GM04504 (cell line): Measurements from ENCODE around the gene TAS2R38.
"Not testable (repeated sequence)": the region's sequence is repeated elsewhere in the genome, so short reads cannot be mapped to it uniquely, and the experiment has no call there.

ENCODE experiments used
- DNase-seq: peaks from one replicate; pipeline ENCODE4 v3.0.0-alpha.2; 2012; ENCODE audit warnings: low read depth

TAS2R38 gene

DNA sequence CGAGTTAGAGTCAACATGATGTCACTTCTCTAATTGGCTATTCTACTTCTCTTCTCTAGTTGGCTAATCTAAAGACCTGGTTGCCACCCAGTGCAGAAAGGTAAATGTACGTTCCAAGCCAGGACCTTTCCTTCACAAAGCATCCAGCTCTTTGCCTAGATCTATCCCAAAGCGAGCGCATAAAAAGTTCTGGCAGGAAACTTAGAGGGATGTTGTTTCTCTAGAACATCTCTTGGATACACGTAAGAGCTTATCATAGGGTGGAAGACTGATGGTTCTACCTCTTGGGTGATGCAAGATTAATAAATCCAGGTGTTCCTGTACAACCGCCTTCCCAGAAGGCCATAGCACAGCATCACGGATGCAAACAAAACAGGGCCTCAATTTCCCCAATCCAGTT is at the start of gene TAS2R38:
TSS of gene TAS2R38 (minus strand) at position 101 of the 400 bp plus-strand sequence. CDS start at position 17, 84 bp downstream.
- DNase-seq: no peak

DNA sequence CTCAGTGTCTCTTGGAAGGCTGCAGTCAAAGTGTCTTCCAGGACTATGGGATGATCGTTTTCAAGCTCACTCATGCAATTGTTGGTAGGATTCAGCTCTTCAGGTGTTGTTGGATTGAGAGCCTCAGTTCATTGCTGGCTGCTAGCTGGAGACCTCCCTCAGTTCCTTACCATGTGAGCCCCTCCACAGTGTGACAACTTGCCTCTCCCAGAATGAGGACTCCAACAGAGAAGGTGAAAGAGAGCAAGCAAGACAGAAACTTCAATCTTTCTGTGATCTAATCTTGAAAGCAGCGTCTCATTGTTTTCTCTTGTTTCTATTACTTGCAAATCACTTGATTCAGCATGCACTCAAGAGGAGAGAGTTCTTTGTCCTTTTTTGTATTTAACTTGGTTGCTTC is 44.6 kb upstream of the TAS2R38 start:
- no peak for DNase-seq

DNA sequence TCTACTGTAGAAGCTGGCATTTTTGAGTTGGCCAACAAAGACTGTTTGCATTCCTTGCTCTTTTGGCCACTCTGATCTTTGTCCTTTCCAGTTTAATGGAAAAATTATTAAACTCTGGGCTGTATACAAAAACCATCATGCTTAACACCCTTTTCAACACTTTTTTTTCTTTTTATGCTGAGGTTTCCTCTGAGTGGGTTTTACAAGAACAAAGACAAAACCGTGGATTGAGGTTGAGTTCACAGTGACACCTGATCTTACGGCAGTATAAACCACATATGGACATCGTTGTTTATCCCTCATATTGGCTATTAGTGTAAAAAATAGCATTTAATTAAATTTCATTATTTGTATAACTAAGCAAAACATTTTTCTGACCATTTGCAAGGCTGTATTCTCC is 43.9 kb upstream of the TAS2R38 start:
- no peak for DNase-seq

GRCh38 chr7:142012825-142013511 is 39.4 kb upstream of the TAS2R38 start:
- DNase-seq: no peak

DNA sequence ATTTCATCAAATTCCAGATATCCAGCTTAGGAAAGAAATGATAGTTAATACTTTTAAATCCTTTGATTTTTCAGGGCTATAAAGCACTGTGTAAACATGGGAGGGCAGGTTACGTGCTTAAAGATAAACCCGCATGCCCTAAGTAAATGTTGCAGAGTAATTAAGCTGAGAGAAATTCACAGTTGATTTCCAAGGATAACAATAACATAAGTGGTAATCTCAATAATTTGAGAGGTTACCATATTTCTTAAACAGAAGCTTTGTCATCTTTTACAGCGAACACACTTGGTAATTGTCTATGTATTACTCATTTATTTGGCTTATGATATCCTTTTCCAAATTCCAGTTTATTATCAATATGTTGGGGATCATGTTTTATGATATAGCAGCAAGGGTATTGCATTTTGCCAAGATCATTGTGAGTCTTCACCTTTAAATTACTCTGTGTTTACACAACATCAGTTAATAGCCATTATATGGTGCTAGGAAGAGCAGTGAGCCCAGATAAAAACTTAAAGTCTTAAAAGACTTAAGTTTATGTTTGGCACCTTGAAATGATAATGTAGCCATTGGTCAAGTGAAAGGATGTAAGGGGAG is 37.5 kb upstream of the TAS2R38 start:
- no peak for DNase-seq

- no peak for DNase-seq
These were observed 35.6 kb upstream of the TAS2R38 start for GRCh38 chr7:142009187-142009586.

DNA sequence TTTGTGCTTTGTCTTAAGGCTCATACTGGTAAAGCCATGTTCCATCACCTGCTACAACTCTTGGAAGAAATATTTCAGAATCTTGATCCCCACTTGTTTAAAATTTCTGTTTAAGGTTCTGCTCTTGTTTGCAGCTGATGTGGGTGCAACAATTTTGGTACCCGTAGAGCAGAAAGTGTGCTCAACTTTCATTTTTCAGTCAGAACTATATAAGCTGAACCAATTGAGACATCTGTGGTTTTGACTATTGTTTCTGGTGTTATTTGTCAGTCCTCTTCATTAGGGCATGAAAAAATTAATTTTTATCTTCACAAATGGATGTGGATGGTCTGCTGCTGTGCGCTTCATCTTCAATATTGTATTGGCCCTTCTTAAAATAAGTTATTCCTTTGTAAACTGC is 33.0 kb upstream of the TAS2R38 start:
- DNase-seq: no peak

- no peak for DNase-seq
These were observed 28.6 kb upstream of the TAS2R38 start for GRCh38 chr7:142002179-142002578.

DNA sequence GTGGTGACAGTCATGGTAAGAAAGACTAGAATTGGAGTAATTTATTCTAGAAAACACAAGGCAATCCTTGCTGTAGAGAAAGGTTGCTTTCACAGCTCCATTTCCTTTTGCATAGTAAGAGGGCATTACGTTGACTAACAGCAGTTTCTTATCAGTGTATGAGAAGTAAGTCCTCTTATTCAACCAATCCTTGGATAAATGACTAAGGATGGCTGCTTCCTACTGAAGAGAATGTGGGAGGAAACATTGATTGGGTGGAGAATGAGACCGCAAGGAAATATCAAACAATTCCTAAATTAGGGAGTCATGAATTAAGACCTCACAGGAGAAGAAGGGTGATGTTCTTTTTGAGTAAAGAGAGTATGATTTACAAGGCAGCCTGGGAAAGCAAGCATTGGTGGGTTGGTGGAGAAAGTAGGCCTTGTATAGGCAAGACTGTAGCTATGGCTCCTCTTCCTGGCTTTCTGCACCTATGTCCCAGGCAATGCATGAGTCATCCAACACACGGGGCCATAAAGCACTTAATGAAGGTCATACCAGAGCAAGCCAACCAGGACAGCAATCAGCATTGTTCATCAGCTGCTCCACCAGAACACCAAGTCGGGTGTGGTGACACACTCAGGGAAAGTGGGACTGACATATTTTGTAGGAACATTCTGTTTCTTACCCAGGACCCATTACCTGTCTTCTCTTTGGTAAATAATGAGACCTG is 27.7 kb upstream of the TAS2R38 start:
- no peak for DNase-seq

DNA sequence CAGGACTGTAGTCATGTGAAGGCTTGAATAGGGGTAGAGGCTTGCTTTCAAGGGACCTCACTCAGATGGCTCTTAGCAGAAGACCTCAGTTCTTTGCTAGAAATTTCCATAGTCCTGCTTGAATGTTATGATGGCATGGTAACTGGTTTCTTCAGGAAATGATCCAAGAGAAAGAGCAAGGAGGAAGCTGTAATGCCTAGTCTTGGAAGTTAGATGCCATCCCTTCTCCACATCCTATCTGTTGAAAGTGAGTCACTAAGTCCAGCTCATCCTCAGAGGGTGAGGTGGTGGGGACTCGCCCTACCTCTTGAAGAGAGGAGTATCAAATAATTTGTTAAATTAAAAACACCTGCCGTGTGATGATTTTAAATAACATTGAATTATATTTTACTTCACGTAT is 26.7 kb upstream of the TAS2R38 start:
- DNase-seq: no peak

DNA sequence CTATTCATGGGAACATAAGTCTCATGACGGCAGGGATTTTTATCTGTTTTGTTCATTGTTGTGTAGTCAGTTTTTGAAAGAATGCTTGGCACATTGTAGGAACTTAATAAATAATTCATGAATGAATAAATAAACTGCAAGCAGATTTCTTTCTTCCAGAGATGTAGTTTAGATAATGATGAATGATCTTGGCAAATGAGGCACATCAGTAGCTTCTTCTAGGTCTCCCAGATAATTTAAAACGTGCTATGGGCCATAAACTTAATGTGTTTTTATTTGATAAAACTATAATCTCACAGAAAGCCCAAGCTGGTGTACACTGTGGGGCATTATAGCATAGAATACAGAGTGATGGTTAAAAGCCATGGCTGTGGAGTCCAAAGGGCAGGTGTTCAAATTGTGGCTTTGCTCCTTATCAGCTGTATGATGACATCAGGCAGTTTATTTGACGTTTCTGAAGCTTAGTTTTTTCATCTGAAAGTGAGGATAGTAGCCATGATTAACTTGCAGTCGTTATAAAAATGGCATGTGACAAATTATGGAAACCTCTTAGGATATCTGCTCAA is 25.6 kb upstream of the TAS2R38 start:
- no peak for DNase-seq

- DNase-seq: no peak
These were observed 19.8 kb upstream of the TAS2R38 start for GRCh38 chr7:141993354-141993753.

- no peak for DNase-seq
These were observed 19.1 kb upstream of the TAS2R38 start for GRCh38 chr7:141992688-141993087.

GRCh38 chr7:141992156-141992555 is 18.6 kb upstream of the TAS2R38 start:
- no peak for DNase-seq

GRCh38 chr7:141991140-141991539 is 17.6 kb upstream of the TAS2R38 start:
- DNase-seq: no peak

GRCh38 chr7:141990011-141990725 is 16.6 kb upstream of the TAS2R38 start:
- DNase-seq: no peak

DNA sequence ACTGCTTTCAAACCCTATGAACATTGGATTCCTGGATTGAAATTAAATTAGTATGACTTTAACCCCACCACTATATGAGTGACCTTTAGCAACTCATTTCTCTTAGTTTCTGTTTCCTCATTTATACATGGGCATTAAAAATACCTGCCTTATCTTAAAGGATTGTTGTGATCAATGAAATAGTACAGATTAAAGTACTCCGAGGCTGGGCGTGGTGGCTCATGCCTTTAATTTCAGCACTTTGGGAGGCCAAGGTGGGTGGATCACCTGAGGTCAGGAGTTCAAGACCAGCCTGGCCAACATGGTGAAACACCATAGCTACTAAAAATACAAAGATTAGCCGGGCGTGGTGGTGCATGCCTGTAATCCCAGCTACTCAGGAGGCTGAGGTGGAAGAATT is 14.2 kb upstream of the TAS2R38 start:
- DNase-seq: not testable (repeated sequence)

GRCh38 chr7:141986923-141987322 is 13.3 kb upstream of the TAS2R38 start:
- no peak for DNase-seq

DNA sequence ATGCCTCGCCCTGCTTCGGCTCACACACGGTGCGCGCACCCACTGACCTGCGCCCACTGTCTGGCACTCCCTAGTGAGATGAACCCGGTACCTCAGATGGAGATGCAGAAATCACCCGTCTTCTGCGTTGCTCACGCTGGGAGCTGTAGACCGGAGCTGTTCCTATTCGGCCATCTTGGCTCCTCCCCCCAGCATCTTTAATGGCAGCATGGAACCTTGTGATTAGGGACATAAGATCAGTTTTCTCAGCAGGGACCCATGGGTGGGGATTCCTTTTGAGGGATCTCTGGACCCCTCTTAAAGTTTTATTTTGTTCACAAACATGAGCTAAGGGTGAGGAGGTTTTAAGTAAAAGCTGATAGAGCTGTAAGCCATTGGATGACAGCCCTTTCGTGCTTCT is 12.4 kb upstream of the TAS2R38 start:
- DNase-seq: not testable (repeated sequence)

DNA sequence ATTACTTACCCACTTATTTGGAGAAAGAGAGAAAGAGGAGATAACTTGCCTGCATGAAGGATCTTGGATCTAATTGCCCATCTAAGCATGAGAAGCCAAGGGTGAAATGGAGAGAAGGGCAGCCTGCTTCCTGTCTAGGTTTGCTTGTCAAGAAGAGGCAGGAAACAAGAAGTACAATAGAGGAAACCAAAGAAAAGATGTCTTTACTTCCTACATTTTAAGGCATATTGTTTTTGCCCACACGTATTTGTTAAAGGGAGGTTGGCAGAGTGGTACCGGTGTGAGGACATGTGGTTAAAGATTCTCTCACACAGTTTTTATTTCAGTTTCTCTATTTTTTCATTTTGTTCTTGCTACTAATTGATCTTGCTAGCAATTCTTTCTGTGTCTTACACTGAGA is 6.0 kb upstream of the TAS2R38 start:
- no peak for DNase-seq

DNA sequence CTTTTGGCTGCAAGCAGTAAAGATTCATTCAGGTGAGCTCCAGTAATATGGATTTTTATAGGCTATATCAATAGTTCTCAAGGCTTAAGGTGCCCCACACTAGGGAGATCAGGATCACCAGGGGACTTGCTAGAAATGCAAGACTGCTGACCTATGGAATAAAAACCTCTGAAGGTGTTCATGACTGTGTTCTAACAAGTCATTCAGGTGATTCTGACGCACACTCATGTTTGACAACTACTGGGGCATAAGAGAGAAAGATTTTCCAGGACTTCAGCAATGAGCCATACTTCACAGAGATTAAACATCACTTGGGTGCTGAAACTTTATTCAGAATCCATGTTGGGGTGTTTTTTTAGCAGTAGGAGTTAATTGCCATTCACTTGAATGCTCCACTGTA is 4.8 kb upstream of the TAS2R38 start:
- DNase-seq: no peak

- no peak for DNase-seq
These were observed 3.1 kb upstream of the TAS2R38 start for GRCh38 chr7:141976524-141977245.
